NCI-H82 (cell line): ENCODE data around the gene TCEAL8.
"Not testable (repeated sequence)": the region's sequence is repeated elsewhere in the genome, so short reads cannot be mapped to it uniquely, and the experiment has no call there.

Experiments
- DNase-seq: peaks from one replicate; lab custom pipeline; 2025; lab: John Stamatoyannopoulos, UW

Gene TCEAL8, protein sequence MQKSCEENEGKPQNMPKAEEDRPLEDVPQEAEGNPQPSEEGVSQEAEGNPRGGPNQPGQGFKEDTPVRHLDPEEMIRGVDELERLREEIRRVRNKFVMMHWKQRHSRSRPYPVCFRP

DNA sequence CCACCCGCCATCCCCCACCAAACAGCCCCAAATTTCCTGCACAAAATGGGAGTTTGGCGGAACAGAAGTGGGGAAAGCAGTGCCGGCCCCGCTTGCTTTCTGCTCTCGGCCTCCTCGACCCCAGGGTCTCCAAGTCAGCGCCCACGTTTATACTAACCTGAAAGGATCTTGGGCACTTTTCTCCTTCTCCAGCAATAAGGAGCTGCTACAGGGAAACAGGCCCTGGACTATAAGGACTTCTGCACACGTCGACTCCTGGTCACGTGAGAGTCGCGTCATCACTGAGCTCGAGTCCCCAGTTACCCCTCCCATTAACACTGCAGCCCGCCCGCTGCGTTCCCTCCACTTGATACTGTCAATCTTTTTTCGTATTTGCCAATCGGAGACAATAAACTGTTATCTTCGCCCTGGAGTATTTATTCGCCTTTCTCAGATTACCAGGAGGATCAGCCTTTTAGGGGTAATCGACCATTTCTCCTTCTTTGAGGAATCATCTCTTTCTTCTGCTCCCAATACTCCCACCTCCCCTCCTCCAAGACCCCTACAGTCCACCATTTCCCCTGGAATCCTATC is at the start of gene TCEAL8:
Gene TCEAL8 (minus strand): TSS at position 235 of the 573 bp plus-strand sequence. CDS start 1,176 bp downstream, outside the sequence.
- DNase-seq: peak; percentile 91

DNA sequence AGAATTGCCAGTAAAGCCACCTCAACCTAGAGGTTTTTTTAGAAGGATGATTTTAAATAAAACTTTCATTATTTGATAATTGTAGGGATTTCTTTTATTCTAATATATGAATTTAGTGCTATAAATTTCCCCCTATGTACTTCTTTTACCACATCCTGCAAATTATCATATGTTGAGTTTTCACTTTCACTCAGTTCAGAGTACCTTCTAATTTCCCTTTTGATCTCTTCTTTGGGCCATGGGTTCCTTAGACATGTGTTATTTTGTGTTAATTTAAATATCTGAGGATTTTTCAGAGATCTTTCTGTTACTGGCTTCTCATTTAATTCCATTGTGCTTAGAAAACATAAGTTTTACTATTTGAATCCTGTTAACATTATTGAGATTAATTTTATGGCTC is 49.8 kb upstream of the TCEAL8 start:
- no peak for DNase-seq

DNA sequence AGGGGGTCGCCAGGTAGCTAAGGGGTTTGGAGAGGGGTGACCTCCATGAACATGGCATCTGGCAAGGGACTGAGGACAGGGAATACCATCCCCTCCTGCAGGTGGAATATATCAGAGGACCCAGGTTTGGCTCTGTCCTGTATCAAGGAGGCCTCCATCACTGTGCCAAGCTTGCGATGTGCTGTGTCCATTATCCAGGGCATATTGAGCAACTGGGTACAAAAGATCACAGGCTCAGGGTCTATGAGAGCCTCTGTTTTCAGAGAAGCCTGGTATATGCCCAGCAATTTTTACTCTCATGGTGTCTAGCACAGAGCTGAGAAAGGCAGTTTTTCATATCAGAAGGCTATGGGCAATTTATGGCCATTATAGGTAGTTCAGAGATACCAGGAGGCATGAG is 38.2 kb upstream of the TCEAL8 start:
- no peak for DNase-seq

DNA sequence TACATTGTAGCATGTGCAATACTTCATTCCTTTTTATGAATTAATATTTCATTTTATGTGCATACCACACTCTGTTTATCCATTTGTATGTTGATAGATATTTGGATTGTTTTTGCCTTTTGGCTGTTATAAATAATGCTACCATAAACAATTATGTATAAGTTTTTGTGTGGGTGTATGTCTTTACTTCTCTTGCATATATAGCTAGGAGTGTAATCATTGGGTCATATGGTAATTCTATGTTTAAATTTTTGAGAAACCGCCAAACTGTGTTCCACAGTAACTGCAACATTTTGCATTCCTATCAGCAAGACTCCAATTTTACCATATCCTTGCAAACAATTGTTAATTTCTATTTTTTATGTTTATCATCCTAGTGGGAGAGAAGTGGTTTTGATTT is 24.7 kb upstream of the TCEAL8 start:
- DNase-seq: no peak

DNA sequence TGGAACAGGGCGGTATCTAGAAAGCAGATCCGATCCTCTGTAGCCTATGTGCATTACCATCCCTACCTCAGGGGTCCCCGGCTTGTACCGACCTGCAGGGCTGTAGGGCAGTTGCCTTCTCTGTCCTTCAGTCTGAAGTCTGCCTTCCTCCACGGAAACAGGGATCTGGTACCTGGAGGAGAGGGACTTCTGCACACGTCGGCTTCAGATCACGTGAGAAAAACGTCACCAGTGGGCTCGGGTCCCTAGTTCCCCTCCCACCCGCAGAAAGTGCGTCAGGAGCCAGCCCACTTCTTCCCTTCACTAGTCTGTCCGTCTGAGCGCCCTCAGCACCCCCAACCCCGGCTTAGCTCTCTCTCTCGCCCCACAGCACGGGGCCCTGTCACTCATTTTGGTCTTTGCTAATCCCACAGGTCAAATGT is 21.6 kb upstream of the TCEAL8 start, which contains the start of gene TCEAL5:
Gene TCEAL5 (minus strand): TSS at position 170 of the 422 bp plus-strand sequence. CDS start 2,187 bp downstream, outside the sequence.
- DNase-seq: peak; percentile 22

DNA sequence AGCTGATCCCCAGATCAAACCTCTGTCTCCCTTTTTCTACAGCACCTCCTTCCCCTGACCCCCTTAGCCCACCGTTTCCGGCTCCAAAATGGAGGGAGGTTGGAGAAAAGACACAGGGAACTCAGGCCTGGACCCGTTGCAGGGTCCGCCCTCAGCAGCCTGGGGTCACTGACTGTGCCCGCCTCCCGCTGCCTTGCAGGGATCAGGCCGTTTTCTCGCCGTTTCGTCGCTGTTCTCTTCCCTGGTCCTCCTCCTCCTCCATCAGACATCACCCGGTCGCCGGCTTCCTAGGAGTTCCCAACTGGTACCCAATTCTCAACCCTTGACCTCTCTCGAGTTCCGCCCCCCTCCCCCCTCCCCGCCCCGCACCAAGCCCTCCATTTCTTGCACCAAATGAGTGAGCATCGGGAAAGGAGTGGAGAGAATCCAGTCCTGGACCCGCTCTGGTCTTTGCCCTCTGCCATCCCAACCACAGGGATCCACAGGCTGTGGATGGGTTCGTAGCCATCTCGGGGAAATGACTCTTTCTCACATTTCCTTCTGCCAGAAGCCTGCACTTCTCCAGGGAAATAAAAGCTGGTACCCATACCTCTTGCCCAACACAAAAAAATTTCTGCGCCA is 21.1 kb upstream of the TCEAL8 start:
- no peak for DNase-seq

DNA sequence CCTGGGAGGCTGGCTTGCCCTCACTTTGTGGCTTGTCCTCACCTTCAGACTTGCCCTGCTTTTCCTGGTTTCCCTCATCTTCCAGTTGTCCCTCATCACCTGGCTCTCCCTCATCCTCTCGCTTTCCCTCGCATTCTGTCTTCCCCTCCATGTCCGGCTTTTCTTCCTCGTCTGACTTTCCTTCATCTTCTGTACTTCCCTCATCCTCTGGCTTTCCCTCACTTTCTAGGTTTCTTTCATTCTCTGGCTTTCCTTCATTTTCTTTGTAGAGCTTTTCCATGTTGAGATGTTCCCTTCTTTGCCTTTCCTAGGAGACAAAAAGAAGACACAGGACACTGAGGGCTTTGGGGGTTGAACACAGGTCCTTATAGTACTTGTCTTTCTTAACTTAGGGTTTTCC is 19.3 kb upstream of the TCEAL8 start:
- no peak for DNase-seq

DNA sequence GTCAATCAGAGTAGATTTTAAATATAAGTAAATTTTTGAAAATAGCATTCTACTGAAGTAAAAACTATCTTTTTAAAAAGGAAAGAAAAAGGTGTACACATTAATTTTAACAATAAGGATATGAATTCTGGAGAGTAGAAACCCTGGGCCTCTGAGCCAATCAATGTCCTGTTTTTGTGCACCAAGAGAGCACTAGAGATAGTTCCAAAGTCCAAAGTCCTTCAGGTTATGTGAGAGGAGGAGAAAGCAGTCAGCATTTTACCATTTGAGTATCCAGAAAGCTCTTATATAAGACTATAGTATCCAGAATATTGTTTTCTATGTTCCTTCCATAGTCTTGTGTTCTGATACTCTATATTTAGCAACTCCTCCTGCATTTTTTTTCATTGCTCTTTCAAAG is 3.3 kb upstream of the TCEAL8 start:
- no peak for DNase-seq

DNA sequence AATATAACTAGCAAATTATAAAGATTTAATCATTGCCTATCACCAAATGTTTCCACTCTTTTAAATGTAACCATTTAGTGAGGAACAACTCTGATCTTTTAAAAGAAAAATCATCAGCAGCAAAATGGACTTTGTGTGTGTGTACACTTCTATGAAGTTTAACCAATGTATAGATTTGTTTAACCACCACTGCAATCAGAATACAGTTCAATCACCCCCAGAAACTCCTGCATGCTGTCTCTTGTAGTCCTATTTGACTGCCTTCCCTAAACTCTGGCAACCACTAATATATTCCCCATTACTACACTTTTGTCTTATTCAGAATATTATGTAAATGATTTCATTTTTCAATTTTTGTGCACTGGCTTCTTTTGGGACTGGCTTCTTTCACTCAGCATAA is 1.7 kb upstream of the TCEAL8 start:
- no peak for DNase-seq

DNA sequence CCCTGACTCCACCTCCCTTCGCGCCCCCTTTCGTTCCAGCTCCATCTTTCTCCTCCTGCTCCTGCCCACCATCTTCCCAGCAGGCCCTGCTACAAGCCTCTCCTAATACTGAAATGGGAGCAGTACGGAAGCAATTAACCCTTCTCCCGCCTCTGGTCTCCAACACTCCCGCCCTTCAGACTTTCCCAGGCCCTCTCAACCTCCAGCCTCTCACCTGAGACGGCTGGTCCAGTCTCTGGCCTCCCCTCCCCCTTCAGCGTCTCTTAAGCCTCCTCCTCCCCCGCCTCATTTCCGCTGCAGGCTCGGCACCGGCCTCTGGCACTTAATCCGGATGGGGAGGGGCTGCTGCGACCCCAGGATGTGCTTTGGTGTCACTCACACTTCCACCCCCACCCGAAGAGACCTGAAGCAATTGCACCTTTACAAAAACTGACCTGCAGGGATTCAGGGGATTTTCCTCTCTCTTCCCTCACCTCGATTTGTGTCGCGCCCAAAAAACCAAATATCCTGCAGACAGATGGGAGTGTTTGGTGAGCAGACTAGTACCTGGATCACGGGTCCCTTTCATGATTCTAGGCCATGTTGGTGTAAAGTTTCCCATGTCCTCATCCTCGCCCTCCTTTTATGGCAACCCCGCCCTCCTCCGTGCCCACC is 657 bp downstream of the TCEAL8 start:
- peak; percentile 89 for DNase-seq

DNA sequence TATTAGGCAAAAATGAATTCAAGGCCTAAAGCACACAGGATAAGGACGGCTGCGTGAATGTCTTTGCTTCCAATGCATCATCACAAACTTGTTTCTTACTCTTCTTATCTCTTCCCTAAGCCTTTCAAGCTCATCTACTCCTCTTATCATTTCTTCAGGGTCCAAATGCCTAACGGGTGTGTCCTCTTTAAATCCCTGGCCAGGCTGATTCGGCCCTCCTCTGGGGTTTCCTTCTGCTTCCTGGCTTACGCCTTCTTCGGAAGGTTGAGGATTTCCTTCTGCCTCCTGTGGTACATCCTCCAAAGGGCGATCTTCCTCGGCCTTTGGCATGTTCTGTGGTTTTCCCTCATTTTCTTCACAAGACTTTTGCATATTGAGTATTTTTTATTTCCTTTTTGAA is 1.3 kb downstream of the TCEAL8 start:
- no peak for DNase-seq

DNA sequence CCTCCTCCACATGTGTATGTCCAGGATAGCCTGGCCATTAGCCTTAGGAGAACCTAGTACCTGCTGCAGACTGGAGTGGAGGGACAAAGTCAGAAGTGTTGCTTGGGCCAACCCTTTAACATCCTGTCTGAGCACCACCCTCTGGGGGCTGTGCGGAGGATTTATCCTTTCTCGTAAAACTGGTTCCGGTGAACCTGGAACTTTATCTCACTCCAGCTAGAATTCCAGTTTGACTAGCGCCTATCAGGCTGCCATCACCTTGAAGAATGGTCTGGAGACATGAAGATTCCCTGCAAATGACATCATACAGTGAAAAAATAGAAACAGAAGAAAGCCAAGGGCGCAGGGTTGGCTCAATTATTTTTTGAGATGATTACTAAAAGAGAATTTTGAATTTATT is 4.0 kb downstream of the TCEAL8 start:
- DNase-seq: no peak

DNA sequence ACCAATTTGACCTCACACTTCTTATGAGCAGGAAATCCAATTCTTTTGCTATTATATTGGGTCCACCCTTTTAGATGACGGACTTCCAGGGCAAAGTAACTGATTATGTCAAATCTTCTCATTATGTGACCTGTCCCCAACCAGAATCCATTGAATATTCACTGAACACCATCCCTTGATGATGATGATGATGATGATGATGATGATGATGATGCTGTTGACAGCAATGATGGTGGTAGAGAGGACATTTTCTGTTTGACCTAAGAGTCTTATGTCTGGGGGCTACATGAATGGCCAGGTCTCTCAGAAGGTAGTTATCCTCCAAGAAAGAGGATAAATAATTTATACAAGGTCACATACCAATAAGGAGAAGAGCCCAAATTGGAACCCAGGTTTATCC is 5.2 kb downstream of the TCEAL8 start:
- DNase-seq: no peak

DNA sequence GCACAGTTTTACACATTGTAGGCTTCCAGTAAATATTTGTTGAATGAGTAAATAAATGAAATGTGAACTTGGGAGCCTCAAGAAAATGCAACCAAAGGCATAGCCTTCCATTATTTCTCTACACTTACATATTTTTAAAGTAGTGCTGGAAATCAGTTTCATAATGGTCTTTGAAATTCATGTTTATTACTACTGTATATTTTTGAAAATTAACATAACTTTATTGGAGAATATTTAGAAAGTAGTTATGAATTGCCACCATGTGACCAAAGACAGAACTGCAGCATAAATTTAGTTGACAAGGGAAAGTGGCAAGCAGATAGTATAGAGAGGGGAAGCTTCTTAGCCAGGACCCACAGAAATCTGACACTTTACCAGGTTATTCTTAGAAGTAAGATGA is 6.4 kb downstream of the TCEAL8 start:
- peak; percentile 3 for DNase-seq

DNA sequence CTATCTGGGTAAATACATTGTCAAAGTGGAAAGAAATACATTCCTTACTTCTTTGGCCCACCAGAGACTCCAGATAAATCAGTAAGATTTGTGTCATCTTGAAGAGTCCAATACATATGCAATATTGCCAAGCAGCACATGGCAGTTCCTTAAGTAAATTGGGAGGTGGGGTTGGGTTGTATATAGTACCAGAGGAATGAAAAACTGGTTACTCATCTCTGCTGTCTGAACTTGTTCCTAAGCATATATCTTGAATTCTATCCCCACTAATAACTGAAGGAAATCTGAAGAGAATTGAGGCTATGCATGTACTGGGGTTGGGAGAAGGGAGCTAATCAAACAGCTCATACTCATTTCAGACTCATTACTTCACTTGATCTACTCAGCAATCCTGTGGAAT is 14.8 kb downstream of the TCEAL8 start:
- no peak for DNase-seq

DNA sequence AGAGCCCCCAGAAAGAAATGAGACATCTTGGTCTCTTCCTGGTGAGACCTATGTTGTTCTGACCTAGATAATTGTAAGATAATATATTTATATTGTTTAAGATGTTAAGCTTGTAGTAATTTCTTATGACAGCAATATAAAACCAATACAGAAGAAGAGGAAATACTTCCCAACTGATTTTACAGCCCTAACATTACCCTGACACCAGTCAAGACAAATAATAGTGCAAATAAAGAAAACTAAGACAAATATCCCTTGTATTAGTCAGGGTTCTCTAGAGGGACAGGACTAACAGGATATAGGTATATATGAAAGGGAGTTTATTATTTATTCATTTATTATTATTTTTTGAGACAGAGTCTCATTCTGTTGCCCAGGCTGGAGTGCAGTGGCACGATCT is 18.7 kb downstream of the TCEAL8 start:
- no peak for DNase-seq

DNA sequence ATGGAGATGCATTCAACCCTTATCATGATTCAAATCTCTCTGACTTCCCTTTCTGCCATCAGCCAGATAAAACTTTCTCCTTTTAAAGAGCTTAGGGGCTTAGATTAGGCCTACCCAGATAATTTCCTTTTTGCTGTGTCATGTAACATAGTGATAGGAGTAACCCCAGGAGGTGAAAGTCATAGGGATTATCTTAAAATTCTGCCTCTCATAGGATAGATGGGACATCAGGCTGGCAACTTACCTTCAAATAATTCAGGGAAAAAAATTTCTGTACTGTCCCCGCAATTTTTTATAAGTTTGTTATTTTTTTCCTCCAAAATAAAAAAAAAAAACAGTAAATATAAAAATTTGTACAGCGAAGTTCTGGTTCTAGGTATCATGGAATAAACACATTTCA is 19.3 kb downstream of the TCEAL8 start:
- DNase-seq: peak; percentile 1

DNA sequence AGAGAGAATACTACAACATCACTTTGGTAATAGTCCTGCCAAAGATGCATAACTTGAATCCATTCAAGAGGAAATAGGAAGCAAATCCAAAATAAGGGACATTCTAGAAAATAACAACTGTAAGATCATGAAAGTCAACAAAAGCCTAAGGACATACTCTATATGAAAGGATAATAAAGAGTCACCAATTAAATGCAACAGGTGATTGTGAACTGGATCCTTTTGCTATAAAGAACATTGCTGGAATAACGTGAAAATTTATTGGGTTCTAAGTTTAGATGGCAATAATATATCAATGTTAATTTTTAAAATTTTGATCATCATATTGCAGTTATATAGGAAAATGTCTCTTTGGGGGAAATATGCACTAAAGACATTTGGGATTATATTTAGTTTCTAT is 20.1 kb downstream of the TCEAL8 start:
- DNase-seq: no peak

DNA sequence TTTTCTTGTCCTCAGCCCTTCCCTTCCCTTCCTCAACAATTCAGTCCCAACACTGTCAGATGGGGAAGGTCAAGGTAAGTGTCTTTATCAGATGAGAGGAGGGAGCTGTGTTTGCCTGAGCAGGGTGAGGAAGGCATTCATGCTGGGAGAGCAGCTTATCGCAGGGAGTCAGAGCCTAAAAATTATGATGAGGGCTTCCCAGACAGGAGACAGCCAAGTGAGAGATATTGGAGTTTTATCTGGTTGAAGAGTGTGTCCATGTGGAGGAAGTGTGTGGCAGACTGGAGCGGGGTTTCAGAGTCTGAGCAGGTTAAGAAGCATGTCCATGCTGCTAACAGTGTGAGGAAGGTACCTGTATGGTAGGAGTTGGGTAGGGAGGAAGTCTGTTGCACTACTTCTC is 21.7 kb downstream of the TCEAL8 start:
- DNase-seq: no peak

DNA sequence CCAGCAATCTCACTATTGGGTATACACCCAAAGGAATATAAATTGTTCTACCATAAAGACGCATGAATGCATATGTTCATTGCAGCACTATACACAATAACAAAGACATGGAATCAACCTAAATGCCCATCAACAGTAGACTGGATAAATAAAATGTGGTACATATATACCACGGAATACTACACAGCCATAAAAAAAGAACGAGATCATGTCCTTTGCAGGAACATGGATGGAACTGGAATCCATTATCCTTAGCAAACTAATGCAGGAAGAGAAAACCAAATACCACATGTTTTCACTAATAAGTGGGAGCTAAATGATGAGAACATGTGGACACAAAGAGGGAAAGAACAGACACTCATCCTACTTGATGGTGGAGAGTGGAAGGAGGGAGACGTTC is 29.0 kb downstream of the TCEAL8 start:
- not testable (repeated sequence) for DNase-seq

DNA sequence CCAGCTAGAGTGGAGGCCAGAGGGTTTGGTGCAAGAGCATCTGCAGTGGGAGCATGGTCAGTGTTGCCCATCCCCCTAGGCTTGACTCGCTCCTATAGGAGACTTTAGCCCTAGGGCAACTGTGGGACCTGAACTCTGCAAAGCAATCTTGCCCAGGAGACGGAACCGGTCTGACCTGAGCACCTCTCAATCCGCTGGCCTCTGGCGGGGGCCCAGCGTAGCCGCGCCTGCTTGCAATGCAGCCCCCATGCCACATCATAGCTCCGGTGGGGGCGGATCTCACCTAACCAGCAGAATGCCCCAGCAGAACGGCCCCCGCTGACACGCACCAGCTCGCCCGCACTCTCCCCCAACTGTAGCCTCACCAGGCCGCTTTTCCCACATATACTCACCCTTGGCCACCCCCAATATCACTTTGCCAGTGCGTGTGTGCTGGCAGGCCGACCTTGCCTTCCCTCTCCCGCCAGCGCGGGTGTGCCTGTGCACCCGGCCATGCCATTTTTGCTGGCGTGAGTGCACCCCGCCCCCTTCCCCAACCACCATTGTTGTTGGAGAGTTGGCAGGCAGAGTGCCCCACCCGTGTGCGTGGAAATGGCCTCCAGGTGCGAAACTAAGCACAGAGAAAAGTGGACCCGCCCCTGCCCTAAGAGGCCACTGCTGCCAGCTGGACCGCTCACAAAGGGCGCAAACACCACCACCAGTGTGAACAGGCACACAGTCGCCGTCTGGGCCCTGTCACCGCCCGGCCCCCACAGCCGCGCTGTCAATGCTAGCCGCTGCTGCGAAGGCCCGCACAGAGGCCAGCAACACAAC is 34.2 kb downstream of the TCEAL8 start:
- DNase-seq: no peak

DNA sequence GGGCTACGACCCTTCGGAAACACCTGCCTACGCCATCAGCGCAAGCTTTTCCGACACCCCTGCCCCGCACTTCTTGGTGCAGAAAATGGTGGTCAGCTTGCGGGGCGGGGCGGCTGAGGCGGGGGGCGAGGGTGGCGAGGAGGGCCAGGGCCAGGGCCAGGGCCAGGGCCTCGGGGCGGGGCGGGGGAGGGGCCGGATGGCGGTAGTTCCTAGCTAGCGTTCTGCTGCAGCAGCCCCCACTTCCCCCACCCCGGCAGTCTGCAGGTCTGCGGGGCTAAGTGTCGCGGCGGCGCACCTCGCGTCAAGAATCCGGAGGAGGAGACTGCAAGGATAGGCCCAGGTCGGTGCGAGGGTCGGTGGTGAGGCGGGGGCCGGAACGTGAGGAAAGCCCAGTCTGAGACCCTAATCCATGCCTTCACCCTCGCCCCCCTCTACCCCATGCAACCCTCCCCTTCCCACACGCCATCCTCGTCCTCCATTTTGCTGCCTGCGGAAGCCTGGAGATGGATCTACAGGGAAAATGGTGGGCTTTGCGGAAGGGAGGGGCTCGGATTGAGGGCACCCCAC is 39.4 kb downstream of the TCEAL8 start:
- peak; percentile 49 for DNase-seq
